ENCODE measurements around the gene NBEA.

NBEA gene

DNA sequence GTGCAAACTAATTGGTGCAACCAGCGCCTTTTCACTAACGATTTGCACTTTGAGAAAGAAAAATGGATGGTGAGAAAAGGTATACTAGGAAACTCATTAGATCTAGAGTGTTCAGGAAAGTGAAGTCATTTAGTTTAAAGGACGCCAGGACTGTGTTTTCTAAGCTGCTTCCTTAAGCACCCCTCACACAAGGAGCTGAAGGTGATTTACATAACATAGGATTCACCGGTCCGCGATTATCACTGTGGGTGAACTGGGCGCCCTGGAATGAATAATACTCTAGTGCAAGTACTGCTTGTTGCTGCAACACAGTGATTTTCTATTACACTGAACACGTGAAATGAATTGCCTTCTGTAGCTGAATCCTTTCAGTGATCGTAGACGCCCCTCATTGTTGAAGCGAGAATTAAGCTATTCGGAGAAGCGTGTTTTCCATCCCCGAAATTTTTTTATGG, 537.0 kb downstream of the NBEA start:
- Histone ChIP-seq H3K27me3 (ENCODE audit: insufficient read depth, poor library complexity, severe bottlenecking) (peaks cover 46% of the 10 kb centered on the region), H3K4me3 (replicated peaks; ENCODE audit: insufficient read depth, low read length) (no peak overlapping the region), H3K27ac (replicated peaks) (no peak overlapping the region)
- TF ChIP-seq, protein P1, sequence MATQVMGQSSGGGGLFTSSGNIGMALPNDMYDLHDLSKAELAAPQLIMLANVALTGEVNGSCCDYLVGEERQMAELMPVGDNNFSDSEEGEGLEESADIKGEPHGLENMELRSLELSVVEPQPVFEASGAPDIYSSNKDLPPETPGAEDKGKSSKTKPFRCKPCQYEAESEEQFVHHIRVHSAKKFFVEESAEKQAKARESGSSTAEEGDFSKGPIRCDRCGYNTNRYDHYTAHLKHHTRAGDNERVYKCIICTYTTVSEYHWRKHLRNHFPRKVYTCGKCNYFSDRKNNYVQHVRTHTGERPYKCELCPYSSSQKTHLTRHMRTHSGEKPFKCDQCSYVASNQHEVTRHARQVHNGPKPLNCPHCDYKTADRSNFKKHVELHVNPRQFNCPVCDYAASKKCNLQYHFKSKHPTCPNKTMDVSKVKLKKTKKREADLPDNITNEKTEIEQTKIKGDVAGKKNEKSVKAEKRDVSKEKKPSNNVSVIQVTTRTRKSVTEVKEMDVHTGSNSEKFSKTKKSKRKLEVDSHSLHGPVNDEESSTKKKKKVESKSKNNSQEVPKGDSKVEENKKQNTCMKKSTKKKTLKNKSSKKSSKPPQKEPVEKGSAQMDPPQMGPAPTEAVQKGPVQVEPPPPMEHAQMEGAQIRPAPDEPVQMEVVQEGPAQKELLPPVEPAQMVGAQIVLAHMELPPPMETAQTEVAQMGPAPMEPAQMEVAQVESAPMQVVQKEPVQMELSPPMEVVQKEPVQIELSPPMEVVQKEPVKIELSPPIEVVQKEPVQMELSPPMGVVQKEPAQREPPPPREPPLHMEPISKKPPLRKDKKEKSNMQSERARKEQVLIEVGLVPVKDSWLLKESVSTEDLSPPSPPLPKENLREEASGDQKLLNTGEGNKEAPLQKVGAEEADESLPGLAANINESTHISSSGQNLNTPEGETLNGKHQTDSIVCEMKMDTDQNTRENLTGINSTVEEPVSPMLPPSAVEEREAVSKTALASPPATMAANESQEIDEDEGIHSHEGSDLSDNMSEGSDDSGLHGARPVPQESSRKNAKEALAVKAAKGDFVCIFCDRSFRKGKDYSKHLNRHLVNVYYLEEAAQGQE (IDR thresholded peaks at IDR 0.05; ENCODE audit: insufficient replicate concordance, low read depth) = no peak
- no peak for TF ChIP-seq GABPA (IDR thresholded peaks at IDR 0.05; ENCODE audit: low read depth)
- no peak for TF ChIP-seq SPI1 (IDR thresholded peaks at IDR 0.05; ENCODE audit: borderline replicate concordance, low read depth)
- no peak for TF ChIP-seq POLR2AphosphoS5 (IDR thresholded peaks at IDR 0.05; ENCODE audit: low read depth)
- no peak for DNase-seq (ENCODE audit: low read depth in 1 of 2, low spot score in 1 of 2)

DNA sequence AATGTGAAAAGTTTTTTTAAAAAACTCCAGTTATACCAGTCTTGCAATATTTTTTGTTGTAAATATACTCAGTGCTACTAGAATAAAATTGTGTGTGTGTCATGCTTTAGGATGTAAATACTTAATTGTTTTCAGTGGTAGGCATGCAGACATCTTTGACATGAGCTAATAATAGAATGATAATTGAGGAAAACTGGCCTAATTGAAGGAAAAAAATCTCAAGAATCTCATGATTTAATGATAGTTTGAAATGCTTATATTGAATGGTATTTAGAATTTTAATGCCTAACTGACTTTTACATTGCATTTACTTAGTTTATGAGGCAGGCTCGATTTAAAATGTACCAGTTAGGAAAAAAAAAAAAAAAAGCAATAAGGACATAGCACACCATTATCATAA, 537.6 kb downstream of the NBEA start:
- peaks cover 42% of the 10 kb centered on the region for H3K27me3 ChIP-seq (ENCODE audit: insufficient read depth, poor library complexity, severe bottlenecking)
- no peak for TF ChIP-seq POLR2AphosphoS5 (IDR thresholded peaks at IDR 0.05; ENCODE audit: low read depth)
- TF ChIP-seq SPI1 (IDR thresholded peaks at IDR 0.05; ENCODE audit: borderline replicate concordance, low read depth) = no peak
- TF ChIP-seq, protein P2, sequence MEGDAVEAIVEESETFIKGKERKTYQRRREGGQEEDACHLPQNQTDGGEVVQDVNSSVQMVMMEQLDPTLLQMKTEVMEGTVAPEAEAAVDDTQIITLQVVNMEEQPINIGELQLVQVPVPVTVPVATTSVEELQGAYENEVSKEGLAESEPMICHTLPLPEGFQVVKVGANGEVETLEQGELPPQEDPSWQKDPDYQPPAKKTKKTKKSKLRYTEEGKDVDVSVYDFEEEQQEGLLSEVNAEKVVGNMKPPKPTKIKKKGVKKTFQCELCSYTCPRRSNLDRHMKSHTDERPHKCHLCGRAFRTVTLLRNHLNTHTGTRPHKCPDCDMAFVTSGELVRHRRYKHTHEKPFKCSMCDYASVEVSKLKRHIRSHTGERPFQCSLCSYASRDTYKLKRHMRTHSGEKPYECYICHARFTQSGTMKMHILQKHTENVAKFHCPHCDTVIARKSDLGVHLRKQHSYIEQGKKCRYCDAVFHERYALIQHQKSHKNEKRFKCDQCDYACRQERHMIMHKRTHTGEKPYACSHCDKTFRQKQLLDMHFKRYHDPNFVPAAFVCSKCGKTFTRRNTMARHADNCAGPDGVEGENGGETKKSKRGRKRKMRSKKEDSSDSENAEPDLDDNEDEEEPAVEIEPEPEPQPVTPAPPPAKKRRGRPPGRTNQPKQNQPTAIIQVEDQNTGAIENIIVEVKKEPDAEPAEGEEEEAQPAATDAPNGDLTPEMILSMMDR (IDR thresholded peaks at IDR 0.05; ENCODE audit: insufficient read depth, low read length) = no peak
- TF ChIP-seq, protein P1 (IDR thresholded peaks at IDR 0.05; ENCODE audit: insufficient replicate concordance, low read depth) = no peak
- no peak for TF ChIP-seq GABPA (IDR thresholded peaks at IDR 0.05; ENCODE audit: low read depth)
- no peak for DNase-seq (ENCODE audit: low read depth in 1 of 2, low spot score in 1 of 2)
- no peak overlapping the region for H3K4me3 ChIP-seq (replicated peaks; ENCODE audit: insufficient read depth, low read length)
- no peak overlapping the region for H3K27ac ChIP-seq (replicated peaks)

DNA sequence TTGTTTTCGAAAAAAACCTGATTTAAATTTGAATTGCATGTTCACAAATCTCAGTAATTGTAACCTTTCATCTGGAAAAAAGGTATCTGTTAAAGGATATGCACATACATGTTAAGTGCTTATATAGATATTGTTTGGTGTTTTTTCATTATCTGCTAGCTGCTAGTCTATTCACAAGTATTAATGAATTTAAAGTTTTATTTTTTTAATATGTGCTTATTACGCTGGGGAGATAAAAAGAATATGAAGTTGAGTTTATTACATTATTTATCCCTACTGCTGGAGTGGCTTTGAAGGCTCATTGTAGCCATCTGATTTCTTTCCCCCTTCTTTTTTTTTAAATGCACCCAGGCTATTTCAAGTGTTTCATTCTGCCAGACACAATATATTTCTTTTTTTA, 538.3 kb downstream of the NBEA start:
- DNase-seq (ENCODE audit: low read depth in 1 of 2, low spot score in 1 of 2) = no peak
- Histone ChIP-seq H3K27me3 (ENCODE audit: insufficient read depth, poor library complexity, severe bottlenecking) (peaks cover 35% of the 10 kb centered on the region), H3K4me3 (replicated peaks; ENCODE audit: insufficient read depth, low read length) (no peak overlapping the region), H3K27ac (replicated peaks) (no peak overlapping the region)
- TF ChIP-seq, protein P2 (IDR thresholded peaks at IDR 0.05; ENCODE audit: insufficient read depth, low read length) = no peak
- no peak for TF ChIP-seq SPI1 (IDR thresholded peaks at IDR 0.05; ENCODE audit: borderline replicate concordance, low read depth)
- TF ChIP-seq, protein P1 (IDR thresholded peaks at IDR 0.05; ENCODE audit: insufficient replicate concordance, low read depth) = no peak
- no peak for TF ChIP-seq POLR2AphosphoS5 (IDR thresholded peaks at IDR 0.05; ENCODE audit: low read depth)
